HG02759 (cell line): Measurements from ENCODE around the gene FOSL1.
"Not testable (repeated sequence)": the region's sequence is repeated elsewhere in the genome, so short reads cannot be mapped to it uniquely, and the experiment has no call there.

Experiments
- ATAC-seq: cut with Tn5 transposase; IDR thresholded peaks from one replicate; pipeline ENCODE4 v1.9.1; 2021; ENCODE audit warnings: mild to moderate bottlenecking, moderate library complexity; ENCODE audit not compliant: unreplicated experiment

FOSL1 gene

GRCh38 chr11:65854852-65855837 lies 45.0 kb downstream of the FOSL1 start:
- ATAC-seq, result no peak

- ATAC-seq, result no peak
Measured at GRCh38 chr11:65854161-65854592, 46.0 kb downstream of the FOSL1 start.

GRCh38 chr11:65853246-65853979 lies 46.8 kb downstream of the FOSL1 start:
- ATAC-seq, result no peak

GRCh38 chr11:65852508-65853245 lies 47.5 kb downstream of the FOSL1 start:
- no peak for ATAC-seq

- no peak for ATAC-seq
Measured at GRCh38 chr11:65851811-65852507, 48.2 kb downstream of the FOSL1 start.

- no peak for ATAC-seq
Measured at GRCh38 chr11:65851083-65851579, 49.1 kb downstream of the FOSL1 start.

GRCh38 chr11:65850217-65851082 lies 49.7 kb downstream of the FOSL1 start:
- ATAC-seq, result no peak

GRCh38 chr11:65849771-65850216 lies 50.4 kb downstream of the FOSL1 start:
- no peak for ATAC-seq

GRCh38 chr11:65849366-65849765 lies 50.8 kb downstream of the FOSL1 start:
- ATAC-seq, result no peak

- ATAC-seq, result not testable (repeated sequence)
Measured at GRCh38 chr11:65848693-65849092, 51.5 kb downstream of the FOSL1 start.

GRCh38 chr11:65847746-65848145 lies 52.4 kb downstream of the FOSL1 start:
- no peak for ATAC-seq

- no peak for ATAC-seq
Measured at GRCh38 chr11:65844231-65844872, 55.8 kb downstream of the FOSL1 start.

GRCh38 chr11:65843811-65844210 lies 56.4 kb downstream of the FOSL1 start:
- no peak for ATAC-seq

- ATAC-seq, result no peak
Measured at GRCh38 chr11:65842144-65842543, 58.0 kb downstream of the FOSL1 start.
